Astrocyte of the spinal cord (primary cell): ENCODE data around the gene GSTA1.
"Not testable (repeated sequence)": the region's sequence is repeated elsewhere in the genome, so short reads cannot be mapped to it uniquely, and the experiment has no call there.

ENCODE experiments used
- DNase-seq: peaks from one replicate; pipeline ENCODE4 v3.0.0; 2011; ENCODE audit warnings: low read depth, low spot score
- H3K4me3 ChIP-seq: 2 replicates; pipeline ENCODE4 v1.5.1; 2011; ENCODE audit warnings: low read depth, mild to moderate bottlenecking, low read length, moderate library complexity
- in situ Hi-C: cut with HindIII; loops from 2 replicates; pipeline ENCODE4 v1.10.0; 2017; ENCODE audit warnings: low sequenced_read_pairs
- TF ChIP-seq, protein P1 (sequence below): IDR thresholded peaks from 2 replicates; pipeline ENCODE4 v1.5.1; 2012; ENCODE audit warnings: low read depth, mild to moderate bottlenecking, low read length, inconsistent platforms

Gene GSTA1

DNA sequence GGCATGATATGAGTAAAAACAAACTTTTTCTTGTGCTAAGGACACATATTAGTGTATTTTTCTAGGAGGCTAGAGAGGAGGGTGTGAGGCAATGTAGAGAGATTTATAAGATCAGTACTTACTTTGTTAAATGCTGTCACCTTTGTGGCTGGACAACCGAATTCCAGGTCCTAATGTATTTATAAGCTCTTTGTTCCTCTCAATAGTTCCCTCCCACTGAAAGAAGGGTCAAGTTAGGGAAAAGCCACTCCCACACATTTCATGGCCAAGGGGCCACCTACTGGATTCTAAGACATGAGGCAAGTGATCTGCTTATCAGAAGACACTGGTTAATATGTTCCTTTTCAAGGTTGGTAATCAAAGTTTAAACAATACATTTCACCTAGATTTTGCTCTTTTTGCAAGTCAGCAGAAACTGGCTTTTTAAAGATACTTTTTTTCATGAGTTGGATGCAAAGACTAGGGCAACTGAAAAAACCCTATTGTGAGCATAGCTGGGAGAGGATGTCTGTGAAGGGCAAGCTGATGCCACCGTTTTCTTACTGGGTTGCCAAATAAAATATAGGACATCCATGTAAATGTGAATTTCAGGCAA, 40.2 kb downstream of the GSTA1 start, which contains the start of gene GSTA2:
Gene GSTA2 (minus strand): TSS at position 154 of the 595 bp plus-strand sequence. CDS start 5,528 bp downstream, outside the sequence.
- in situ Hi-C loops, H3K4me3 ChIP-seq, DNase-seq: not testable (repeated sequence)

DNA sequence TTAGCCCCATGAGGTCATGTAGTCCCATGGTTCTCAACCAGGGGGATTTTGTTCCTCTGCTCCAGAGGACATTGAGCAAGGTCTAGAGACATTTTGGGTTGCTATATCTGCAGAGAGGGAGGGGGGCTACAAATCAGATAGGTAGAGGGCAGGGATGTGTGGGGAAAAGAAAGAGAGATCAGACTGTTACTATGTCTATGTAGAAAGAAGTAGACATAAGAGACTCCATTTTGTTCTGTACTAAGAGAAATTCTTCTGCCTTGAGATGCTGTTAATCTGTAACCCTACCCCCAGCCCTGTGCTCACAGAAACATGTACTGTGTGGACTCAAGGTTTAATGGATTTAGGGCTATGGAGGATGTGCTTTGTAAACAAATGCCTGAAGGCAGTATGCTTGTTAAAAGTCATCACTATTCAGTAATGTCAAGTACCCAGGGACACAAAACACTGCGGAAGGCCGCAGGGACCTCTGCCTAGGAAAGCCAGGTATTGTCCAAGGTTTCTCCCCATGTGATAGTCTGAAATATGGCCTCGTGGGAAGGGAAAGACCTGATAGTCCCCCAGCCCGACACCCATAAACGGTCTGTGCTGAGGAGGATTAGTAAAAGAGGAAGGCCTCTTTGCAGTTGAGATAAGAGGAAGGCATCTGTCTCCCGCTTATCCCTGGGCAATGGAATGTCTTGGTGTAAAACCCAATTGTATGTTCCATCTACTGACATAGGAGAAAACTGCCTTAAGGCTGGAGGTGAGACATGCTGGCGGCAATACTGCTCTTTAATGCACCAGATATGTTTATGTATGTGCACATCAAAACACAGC, 41.7 kb downstream of the GSTA1 start:
- H3K4me3 ChIP-seq, in situ Hi-C loops, DNase-seq: not testable (repeated sequence)

DNA sequence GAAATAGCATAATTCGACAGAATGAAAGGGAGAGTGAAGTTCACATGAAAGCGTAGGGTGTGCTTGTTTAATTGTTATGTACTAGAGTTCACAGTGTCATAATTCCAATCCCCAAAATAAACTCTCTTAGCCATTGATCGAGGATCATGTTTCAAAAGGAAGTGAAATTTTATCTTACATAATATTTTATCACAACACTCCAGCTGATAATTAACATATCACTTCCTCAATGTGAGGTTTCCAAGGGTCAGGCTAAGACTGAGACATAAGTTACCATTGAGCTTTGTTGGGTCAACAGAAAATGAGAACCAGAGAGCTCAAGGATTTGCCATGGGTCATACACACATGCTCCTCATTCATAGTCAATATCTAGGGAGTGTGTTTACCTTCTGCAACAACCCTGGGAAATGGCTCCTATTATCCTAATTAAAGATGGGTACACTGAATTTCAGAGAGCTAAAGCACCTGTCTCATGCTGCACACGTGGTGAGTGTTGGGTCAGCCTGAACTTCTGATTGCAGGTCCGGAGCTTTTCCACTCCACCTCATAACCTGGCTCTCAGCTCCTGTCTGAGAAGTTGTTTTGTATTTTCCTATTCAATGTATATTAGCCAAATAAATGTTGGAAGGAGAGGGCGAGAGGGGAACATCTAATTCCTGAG, 43.4 kb downstream of the GSTA1 start:
- H3K4me3 ChIP-seq: no peak overlapping the region
- no peak for DNase-seq
- in situ Hi-C loops: no loop called here
- TF ChIP-seq, protein P1, sequence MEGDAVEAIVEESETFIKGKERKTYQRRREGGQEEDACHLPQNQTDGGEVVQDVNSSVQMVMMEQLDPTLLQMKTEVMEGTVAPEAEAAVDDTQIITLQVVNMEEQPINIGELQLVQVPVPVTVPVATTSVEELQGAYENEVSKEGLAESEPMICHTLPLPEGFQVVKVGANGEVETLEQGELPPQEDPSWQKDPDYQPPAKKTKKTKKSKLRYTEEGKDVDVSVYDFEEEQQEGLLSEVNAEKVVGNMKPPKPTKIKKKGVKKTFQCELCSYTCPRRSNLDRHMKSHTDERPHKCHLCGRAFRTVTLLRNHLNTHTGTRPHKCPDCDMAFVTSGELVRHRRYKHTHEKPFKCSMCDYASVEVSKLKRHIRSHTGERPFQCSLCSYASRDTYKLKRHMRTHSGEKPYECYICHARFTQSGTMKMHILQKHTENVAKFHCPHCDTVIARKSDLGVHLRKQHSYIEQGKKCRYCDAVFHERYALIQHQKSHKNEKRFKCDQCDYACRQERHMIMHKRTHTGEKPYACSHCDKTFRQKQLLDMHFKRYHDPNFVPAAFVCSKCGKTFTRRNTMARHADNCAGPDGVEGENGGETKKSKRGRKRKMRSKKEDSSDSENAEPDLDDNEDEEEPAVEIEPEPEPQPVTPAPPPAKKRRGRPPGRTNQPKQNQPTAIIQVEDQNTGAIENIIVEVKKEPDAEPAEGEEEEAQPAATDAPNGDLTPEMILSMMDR: no peak

DNA sequence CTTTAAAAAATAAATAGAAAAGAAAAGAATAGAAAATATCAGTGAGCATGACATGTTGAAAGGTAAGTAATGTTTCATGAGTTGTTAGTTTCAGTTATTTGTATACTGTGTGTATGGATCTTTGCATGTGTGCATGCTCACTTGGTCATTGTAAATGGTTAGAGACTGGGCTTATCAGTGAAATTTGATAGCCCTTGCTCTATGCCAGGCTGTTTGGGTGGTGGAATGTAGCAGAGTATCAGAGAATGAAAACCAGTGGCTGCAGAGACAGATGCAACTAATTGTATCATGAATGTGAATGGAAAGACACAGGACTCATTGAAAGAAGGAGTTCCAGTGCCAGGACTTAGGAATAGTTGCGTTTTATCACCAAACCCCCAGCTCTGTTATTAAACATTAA, 44.5 kb downstream of the GSTA1 start:
- TF ChIP-seq, protein P1: no peak
- in situ Hi-C loops: no loop called here

DNA sequence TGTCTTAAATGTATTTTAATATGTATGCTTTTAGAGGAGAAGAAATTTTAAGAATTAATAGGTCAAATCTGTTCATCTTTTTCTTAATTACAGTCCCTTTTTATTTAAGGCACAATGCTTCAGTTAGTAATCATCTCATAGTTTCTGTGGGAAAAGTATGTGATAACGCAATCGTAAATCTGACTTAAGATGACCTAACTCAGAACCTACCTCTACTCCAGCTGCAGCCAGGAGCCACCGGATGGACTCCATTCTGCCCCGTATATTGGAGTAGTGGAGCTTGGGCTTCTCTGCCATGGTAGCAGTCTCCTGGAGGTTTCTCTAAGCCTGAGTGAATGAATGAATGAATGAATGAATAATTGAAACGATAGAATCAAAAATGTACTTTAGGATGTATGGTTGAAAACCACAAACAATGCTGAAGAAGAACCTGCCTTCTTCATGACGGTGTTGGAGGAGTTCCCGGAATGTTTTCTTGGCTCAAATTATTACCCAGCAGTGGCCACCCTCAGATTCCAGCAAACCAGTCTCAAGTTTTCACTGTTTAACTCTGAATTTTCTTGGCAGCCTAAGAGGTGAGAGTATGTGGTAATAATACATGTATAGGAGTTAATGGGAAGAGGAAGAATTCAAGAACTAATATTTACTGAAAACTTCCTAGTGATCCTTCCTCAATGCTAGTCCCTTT, 45.8 kb downstream of the GSTA1 start:
- peak; percentile 56 for DNase-seq
- in situ Hi-C loops, H3K4me3 ChIP-seq: not testable (repeated sequence)

More for the DNA sequence above, 44.5 kb downstream of the GSTA1 start:
- no peak for DNase-seq
- H3K4me3 ChIP-seq: no peak overlapping the region

DNA sequence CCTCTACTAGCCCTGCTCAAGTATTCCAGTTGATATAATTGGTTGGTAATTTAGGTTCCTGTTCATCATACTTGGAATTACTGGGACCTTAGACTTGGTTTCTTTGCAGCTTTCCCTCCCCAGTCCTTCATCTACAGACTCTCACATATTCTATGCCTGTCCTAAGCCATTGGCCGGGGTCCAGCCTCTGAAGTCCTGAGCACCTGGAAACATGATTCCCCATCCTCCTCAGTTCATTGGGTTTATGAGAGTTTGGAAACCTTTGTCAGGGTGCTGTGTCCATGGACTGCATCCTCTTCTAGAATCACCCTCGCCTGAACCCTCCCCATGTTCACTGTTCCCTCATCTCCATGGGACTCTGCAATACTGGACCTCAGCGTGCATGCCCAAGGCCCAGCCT, 49.2 kb downstream of the GSTA1 start:
- DNase-seq: no peak
- in situ Hi-C loops: no loop called here
- no peak overlapping the region for H3K4me3 ChIP-seq
- TF ChIP-seq, protein P1: no peak

DNA sequence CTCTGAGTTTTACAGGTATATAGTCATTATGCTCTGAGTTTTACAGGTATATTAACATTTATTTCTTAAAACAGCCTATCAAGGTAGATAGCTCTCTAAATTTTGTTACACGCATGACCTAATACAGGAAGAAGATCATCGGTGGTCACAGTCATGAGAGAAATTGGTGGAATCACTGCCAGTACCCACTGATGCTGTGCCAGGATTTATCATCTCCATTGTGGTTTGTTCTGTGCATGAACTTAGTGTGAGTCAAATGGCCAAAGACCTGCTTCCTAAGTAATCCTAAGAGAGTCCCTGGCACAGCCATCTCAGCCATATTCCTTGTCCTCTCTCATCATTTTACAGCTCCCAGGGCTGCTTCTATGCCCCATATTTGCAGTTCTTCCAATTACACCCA, 50.5 kb downstream of the GSTA1 start:
- H3K4me3 ChIP-seq, in situ Hi-C loops, DNase-seq: not testable (repeated sequence)

DNA sequence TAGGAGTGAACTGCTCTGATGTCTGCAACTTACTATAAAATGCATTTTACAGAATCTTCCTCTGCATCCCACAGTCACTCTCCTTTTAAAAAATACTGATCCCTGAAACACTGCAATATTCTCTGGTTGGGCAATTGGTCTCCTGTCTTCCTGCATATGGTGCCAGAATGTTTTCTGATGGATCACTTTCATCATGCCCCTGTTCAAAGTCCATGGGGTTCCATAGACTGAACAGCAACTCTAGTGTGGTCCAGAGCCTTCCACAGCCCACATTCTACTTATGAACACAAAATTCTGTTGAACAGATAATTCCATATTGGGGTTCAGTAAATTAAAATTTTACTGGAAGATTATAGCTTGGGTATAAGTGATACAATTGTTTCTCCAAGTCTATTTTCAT, 51.3 kb downstream of the GSTA1 start:
- TF ChIP-seq, protein P1: no peak
- no peak for DNase-seq
- in situ Hi-C loops: no loop called here
- H3K4me3 ChIP-seq: no peak overlapping the region
